HepG2 (cell line): ENCODE data around the gene CACNA1C. TPM values are rescaled to one million over a fixed set of nuclear protein-coding genes. Genes with fewer than 3 reads are reported as not detected.

Experiments used
- ATAC-seq: fragments of 200-7000 bp; cut with Tn5 transposase; 3 replicates; pipeline ENCODE4 v1.9.1; 2020; ENCODE audit warnings: mild to moderate bottlenecking, moderate library complexity
- BruUV-seq: library from RNA; stranded (reverse); fragments of 400-500 nt; replicated peaks from 2 replicates; lab custom pipeline; 2021; lab: Mats Ljungman, UMichigan
- CTCF ChIA-PET: fragments of 300-600 bp; formaldehyde crosslinking; extraction: SDS; loops from one replicate; lab custom pipeline; 2021; ENCODE audit warnings: low total read pairs, inconsistent platforms, low intra/inter-chr PET ratio; lab: Yijun Ruan, JAX
- POLR2A ChIA-PET: fragments of 350-600 bp; sonication (Branson Sonifier 250); formaldehyde crosslinking; loops from one replicate; lab custom pipeline; 2020; ENCODE audit warnings: antibody characterized with exemption, inconsistent platforms; lab: Yijun Ruan, JAX
- DNase-seq: peaks from one replicate; pipeline ENCODE4 v3.0.0-alpha.2; 2015; ENCODE audit warnings: low spot score
- FAIRE-seq: peaks from 3 replicates; lab custom pipeline; 2011; peaks lifted over from hg19 to GRCh38; lab: Jason Lieb, UNC
- H2AFZ ChIP-seq: one replicate; pipeline ENCODE4 v1.6.1; 2011; ENCODE audit warnings: low read length, inconsistent platforms
- H3K27ac ChIP-seq: fragments of 300-600 bp; 3 replicates; pipeline ENCODE4 v1.8.0; 2011; ENCODE audit warnings: mixed run types, mild to moderate bottlenecking, mixed read lengths, low read length, inconsistent platforms; ENCODE audit not compliant: insufficient read depth; ENCODE audit errors: extremely low read length
- H3K27me3 ChIP-seq, 2 experiments: fragments of 200-600 bp in 1 of 2; 2 replicates in 1 of 2; 3 replicates in 1 of 2; pipeline versions ENCODE4 v1.6.0 to v1.8.0; 2011; ENCODE audit warnings: low read length in 2 of 2, mild to moderate bottlenecking in 2 of 2, moderate library complexity in 2 of 2, inconsistent platforms in 1 of 2; ENCODE audit not compliant: insufficient read depth in 2 of 2, control insufficient read depth in 1 of 2
- H3K36me3 ChIP-seq, 2 experiments: fragments of 200-600 bp in 1 of 2; replicated peaks in 1 of 2; 2 replicates in 1 of 2; 3 replicates in 1 of 2; pipeline versions ENCODE4 v1.5.1 to v1.8.0; 2011; ENCODE audit warnings: low read length in 2 of 2, inconsistent platforms in 1 of 2; ENCODE audit not compliant: insufficient read depth in 2 of 2, control insufficient read depth in 1 of 2
- H3K4me1 ChIP-seq: 2 replicates; pipeline ENCODE4 v1.5.1; 2012; ENCODE audit warnings: low read length, inconsistent platforms; ENCODE audit not compliant: insufficient read depth
- H3K4me2 ChIP-seq: 2 replicates; pipeline ENCODE4 v1.6.0; 2011; ENCODE audit warnings: low read depth, low read length, inconsistent platforms
- H3K4me3 ChIP-seq, 3 experiments: fragments of 200-600 bp in 1 of 3; sonication (generic), shearing (Covaris generic) in 1 of 3; replicated peaks in 1 of 3; 2 replicates each; pipeline ENCODE4 v1.5.1; 2011 to 2016; ENCODE audit warnings: low read length in 3 of 3, inconsistent platforms in 2 of 3, low read depth in 2 of 3, mild to moderate bottlenecking in 2 of 3, control low read depth in 1 of 3, mixed read lengths in 1 of 3; ENCODE audit not compliant: insufficient read depth in 1 of 3
- H3K79me2 ChIP-seq: one replicate; pipeline ENCODE4 v1.6.1; 2011; ENCODE audit warnings: low read length, inconsistent platforms; ENCODE audit not compliant: insufficient read depth
- H3K9ac ChIP-seq: 2 replicates; pipeline ENCODE4 v1.6.0; 2011; ENCODE audit warnings: mild to moderate bottlenecking, low read depth, low read length, inconsistent platforms; ENCODE audit not compliant: insufficient read depth
- H3K9me3 ChIP-seq: 2 replicates; pipeline ENCODE4 v1.5.1; 2012; ENCODE audit warnings: mild to moderate bottlenecking, low read length
- H4K20me1 ChIP-seq: 2 replicates; pipeline ENCODE4 v1.6.0; 2011; ENCODE audit warnings: inconsistent platforms, mild to moderate bottlenecking, low read length, moderate library complexity; ENCODE audit not compliant: insufficient read depth
- HES4 ChIP-seq: sonication (generic); formaldehyde crosslinking; IDR thresholded peaks from 2 replicates; pipeline ENCODE4 v1.9.0; 2021; ENCODE audit warnings: mild to moderate bottlenecking, missing genetic modification reagents, borderline replicate concordance
- KMT2A ChIP-seq: sonication (generic); formaldehyde crosslinking; IDR thresholded peaks from 2 replicates; pipeline ENCODE4 v1.4.0; 2020; ENCODE audit warnings: missing genetic modification reagents
- MYNN ChIP-seq: sonication (generic); formaldehyde crosslinking; IDR thresholded peaks from 2 replicates; pipeline ENCODE4 v1.4.0; 2020; ENCODE audit warnings: mild to moderate bottlenecking, low read depth, missing genetic modification reagents
- POLR2AphosphoS2 ChIP-seq: IDR thresholded peaks from 2 replicates; pipeline ENCODE4 v1.6.1; 2011; ENCODE audit warnings: low read depth, low read length, improper control_type of control experiment
- RARA ChIP-seq: IDR thresholded peaks from 2 replicates; pipeline ENCODE4 v1.6.1; 2016; ENCODE audit warnings: missing genetic modification reagents, missing compliant biosample characterization
- SALL1 ChIP-seq: sonication (generic); formaldehyde crosslinking; IDR thresholded peaks from 2 replicates; pipeline ENCODE4 v1.8.0; 2022; ENCODE audit warnings: mild to moderate bottlenecking, missing genetic modification reagents
- SMAD9 ChIP-seq: sonication (generic); formaldehyde crosslinking; IDR thresholded peaks from 2 replicates; pipeline ENCODE4 v1.5.1; 2020; ENCODE audit warnings: mild to moderate bottlenecking, missing genetic modification reagents
- TSC22D2 ChIP-seq: sonication (generic); formaldehyde crosslinking; IDR thresholded peaks from 2 replicates; pipeline ENCODE4 v1.5.1; 2020; ENCODE audit warnings: missing genetic modification reagents, mild to moderate bottlenecking, borderline replicate concordance
- ZBTB14 ChIP-seq: sonication (generic); formaldehyde crosslinking; IDR thresholded peaks from 2 replicates; pipeline ENCODE4 v1.4.0; 2020; ENCODE audit warnings: missing genetic modification reagents
- ZFX ChIP-seq: sonication (generic); formaldehyde crosslinking; IDR thresholded peaks from 2 replicates; pipeline ENCODE4 v1.4.0; 2020; ENCODE audit warnings: mild to moderate bottlenecking, low read depth, missing genetic modification reagents, moderate library complexity
- ZNF12 ChIP-seq: sonication (generic); formaldehyde crosslinking; IDR thresholded peaks from 2 replicates; pipeline ENCODE4 v1.5.0; 2020; ENCODE audit warnings: missing genetic modification reagents
- ZNF329 ChIP-seq: sonication (generic); formaldehyde crosslinking; IDR thresholded peaks from 2 replicates; pipeline ENCODE4 v1.9.0; 2021; ENCODE audit warnings: low read depth, mild to moderate bottlenecking, missing genetic modification reagents
- ZNF512 ChIP-seq: sonication (generic); formaldehyde crosslinking; IDR thresholded peaks from 2 replicates; pipeline ENCODE4 v1.4.0; 2020; ENCODE audit warnings: mild to moderate bottlenecking, missing genetic modification reagents
- ZNF629 ChIP-seq: sonication (generic); formaldehyde crosslinking; conservative IDR thresholded peaks from 2 replicates; pipeline ENCODE4 v1.5.0; 2020; ENCODE audit warnings: missing genetic modification reagents
- ZNF713 ChIP-seq: sonication (generic); formaldehyde crosslinking; IDR thresholded peaks from 2 replicates; pipeline ENCODE4 v1.4.0; 2020; ENCODE audit warnings: mild to moderate bottlenecking, missing genetic modification reagents
- ZNF768 ChIP-seq: sonication (generic); formaldehyde crosslinking; IDR thresholded peaks from 2 replicates; pipeline ENCODE4 v1.4.0; 2020; ENCODE audit warnings: missing genetic modification reagents
- ZSCAN21 ChIP-seq: sonication (generic); formaldehyde crosslinking; IDR thresholded peaks from 2 replicates; pipeline ENCODE4 v1.8.0; 2022; ENCODE audit warnings: mild to moderate bottlenecking, missing genetic modification reagents, moderate library complexity, borderline replicate concordance
- WGBS: methylation state at CpG from one replicate; pipeline ENCODE4 v1.1.6; 2017; ENCODE audit warnings: low lambda C conversion rate; 5-methylcytosine and 5-hydroxymethylcytosine counted together
- in situ Hi-C: cut with HindIII; loops from 2 replicates; pipeline ENCODE4 v1.10.0; 2017; ENCODE audit warnings: low pct_unique_long_range_greater_than_20kb; ENCODE audit not compliant: extremely low pct_ligation_motif_present
- intact Hi-C: fragments of 100-400 bp; cut with micrococcal nuclease; formaldehyde crosslinking; loops from one replicate; pipeline ENCODE4 v1.10.0; 2022; ENCODE audit not compliant: unreplicated experiment
- polyA plus RNA-seq, 8 experiments: library from polyadenylated mRNA; depleted of rRNA in 3 of 8; stranded (reverse) in 7 of 8; unstranded in 1 of 8; fragments of >200 nt; fragmentation: Illumina TruSeq in 4 of 8; extraction: Trizol in 4 of 8; gene quantifications; 2 replicates each; pipeline versions ENCODE4 v1.2.1 to v1.2.3, GENCODE V29; 2011 to 2016; ENCODE audit warnings: low read depth in 4 of 8, missing spikeins in 1 of 8, mixed read lengths in 1 of 8; ENCODE audit not compliant: insufficient read depth in 1 of 8
- total RNA-seq, 5 experiments: library from RNA; depleted of rRNA; stranded (reverse); fragments of >200 nt; fragmentation: Illumina TruSeq; extraction: Trizol; gene quantifications; 2 replicates each; pipeline ENCODE4 v1.2.3, GENCODE V29; 2016; ENCODE audit warnings: low read depth in 1 of 5

Gene CACNA1C
- total and polyA plus RNA-seq, 2 of the 13 experiments (the other 11 are each of a cell fraction or from before 2014, with no cell fraction given): not detected

GRCh38 chr12:2531371-2531770 is 478.6 kb downstream of the CACNA1C start:
- Histone ChIP-seq H3K4me1 (no peaks in the 10 kb centered on the region), H2AFZ (no peak overlapping the region), H3K4me3 (no peak overlapping the region), H3K9ac (no peak overlapping the region), H3K27me3 (peaks cover 1 to 40% of the 10 kb centered on the region in 2 experiments; a peak in 4 of 5 replicates), H3K36me3 (no peaks in the 10 kb centered on the region), H3K9me3 (no peaks in the 10 kb centered on the region), H3K27ac (no peak overlapping the region), H3K4me2 (no peak overlapping the region)
- no peak for ATAC-seq
- intact Hi-C loops: no loop called here
- DNase-seq: no peak
- POLR2A ChIA-PET: no interaction called here
- WGBS: 0% methylated on average over 4 of the region's 4 CpGs
- FAIRE-seq: no peak
- CTCF ChIA-PET: no interaction called here
- no TSS peak for BruUV-seq
- in situ Hi-C loops: no loop called here
- TF ChIP-seq POLR2AphosphoS2 (no peak), TSC22D2 (CRISPR knock-in tag) (no peak), ZNF329 (CRISPR knock-in tag) (no peak), ZNF12 (CRISPR knock-in tag) (no peak), ZBTB14 (CRISPR knock-in tag) (no peak), SALL1 (CRISPR knock-in tag) (no peak), HES4 (CRISPR knock-in tag) (no peak), ZNF713 (CRISPR knock-in tag) (no peak), SMAD9 (CRISPR knock-in tag) (no peak), ZSCAN21 (CRISPR knock-in tag) (no peak), ZNF629 (CRISPR knock-in tag) (no peak), RARA (CRISPR knock-in tag) (no peak), MYNN (CRISPR knock-in tag) (no peak), ZNF768 (no peak), KMT2A (CRISPR knock-in tag) (no peak), ZNF512 (CRISPR knock-in tag) (no peak), ZFX (CRISPR knock-in tag) (no peak)
- TF ChIP-seq, all 625 proteins: peak for 0
- Histone ChIP-seq H4K20me1 (no peaks in the 10 kb centered on the region), H3K79me2 (no peaks in the 10 kb centered on the region)
